ENCODE data around the gene CAPN15.

Gene CAPN15

DNA sequence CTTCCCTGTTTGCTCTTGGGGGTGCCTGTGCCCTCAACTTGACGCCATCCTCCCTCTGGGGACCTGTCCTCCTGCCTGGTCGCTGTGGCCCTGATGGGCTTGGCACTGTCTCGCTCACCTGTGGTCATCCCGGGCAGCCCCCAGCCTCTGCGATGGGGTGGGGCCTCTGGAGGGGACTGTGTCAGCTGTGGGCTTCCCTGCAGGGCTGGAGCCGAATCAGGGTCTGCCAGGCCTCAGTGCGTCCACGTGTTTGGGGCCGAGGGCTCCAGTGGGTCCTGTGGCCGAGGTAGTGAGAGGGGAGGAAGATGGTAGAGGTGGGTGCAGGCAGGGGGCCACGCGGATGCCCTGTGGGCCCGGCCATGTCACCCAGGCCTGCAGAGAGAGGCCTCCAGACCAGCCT, 50.3 kb downstream of the CAPN15 start:
- DNase-seq (ENCODE audit: low read depth in 2 of 2): no peak

DNA sequence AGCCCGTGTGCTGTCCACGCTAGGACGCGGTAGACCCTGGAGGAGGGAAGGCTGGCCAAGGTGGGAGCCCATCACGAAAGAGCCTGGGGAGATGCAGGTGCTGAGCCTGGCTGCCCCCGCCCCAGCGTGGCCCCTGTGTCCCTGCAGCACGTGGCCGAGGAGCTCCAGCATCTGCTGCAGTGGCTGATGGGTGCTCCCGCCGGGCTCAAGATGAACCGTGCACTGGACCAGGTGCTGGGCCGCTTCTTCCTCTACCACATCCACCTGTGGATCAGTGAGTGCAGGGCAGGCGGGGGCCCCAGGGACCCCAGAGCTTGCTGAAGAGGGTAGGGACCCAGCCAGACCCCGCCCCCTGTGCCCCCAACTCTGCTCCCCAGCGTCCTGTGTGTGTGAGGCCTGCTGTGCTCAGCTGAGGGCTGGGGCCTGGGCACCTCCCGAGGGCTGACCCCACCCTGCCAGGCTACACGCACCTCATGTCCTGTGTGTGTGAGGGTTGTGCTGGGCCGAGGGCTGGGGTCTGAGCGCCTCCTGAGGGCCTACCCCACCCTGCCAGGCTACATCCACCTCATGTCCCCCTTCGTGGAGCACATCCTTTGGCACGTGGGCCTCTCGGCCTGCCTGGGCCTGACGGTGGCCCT, 50.8 kb downstream of the CAPN15 start:
- no peak for DNase-seq (ENCODE audit: low read depth in 2 of 2)

DNA sequence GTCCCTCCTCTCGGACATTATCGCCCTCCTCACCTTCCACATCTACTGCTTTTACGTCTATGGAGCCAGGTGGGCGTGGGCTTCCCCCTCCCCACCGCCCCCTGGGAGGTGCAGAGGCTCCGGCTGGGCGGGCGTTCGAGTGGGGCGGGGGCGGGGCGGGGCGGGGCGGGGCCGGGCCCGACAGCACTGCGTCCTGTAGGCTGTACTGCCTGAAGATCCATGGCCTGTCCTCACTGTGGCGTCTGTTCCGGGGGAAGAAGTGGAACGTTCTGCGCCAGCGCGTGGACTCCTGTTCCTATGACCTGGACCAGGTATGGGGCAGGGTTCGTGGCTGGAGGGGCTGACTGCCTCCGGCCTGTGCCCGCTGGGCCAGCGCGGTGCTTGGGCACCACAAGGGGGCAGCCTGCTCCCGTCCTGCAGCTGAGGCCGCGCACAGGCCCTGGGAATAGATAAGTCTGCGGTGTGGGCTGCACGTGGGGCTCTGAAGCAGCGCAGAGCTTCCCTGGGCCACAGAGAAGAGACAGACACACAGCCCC, 51.4 kb downstream of the CAPN15 start:
- no peak for DNase-seq (ENCODE audit: low read depth in 2 of 2)

DNA sequence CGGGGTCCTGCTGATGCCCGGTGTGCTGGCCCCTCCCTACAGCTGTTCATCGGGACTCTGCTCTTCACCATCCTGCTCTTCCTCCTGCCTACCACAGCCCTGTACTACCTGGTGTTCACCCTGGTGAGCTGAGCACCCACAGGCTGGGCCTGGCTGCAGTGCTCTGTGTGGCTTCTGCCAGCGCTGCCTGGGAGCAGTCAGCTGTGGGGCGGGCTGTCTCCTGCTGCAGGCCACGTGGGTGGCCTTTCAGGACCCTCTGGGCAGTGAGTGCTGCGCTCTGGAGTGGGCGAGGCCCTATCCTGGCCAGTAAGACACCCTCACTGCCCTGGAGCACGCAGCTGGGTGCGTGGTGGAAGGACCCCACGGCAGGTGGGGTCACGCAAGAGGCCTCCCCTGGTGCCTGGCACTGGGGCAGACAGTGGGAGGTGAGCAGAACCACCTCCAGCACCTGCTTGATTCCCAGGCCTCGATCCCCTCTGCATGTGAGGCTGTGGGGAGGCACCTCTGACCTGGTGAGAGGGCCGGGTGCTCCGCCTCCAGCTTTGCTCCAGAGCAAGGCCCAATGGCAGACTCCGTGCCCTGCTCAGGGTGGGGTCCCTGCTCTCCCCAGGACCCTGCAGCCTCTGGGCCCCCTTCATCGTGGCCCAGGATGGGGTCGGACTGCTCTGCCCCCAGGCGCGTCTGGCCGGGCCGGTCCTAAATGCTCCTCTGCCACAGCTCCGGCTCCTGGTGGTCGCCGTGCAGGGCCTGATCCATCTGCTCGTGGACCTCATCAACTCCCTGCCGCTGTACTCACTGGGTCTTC, 52.8 kb downstream of the CAPN15 start:
- no peak for DNase-seq (ENCODE audit: low read depth in 2 of 2)

DNA sequence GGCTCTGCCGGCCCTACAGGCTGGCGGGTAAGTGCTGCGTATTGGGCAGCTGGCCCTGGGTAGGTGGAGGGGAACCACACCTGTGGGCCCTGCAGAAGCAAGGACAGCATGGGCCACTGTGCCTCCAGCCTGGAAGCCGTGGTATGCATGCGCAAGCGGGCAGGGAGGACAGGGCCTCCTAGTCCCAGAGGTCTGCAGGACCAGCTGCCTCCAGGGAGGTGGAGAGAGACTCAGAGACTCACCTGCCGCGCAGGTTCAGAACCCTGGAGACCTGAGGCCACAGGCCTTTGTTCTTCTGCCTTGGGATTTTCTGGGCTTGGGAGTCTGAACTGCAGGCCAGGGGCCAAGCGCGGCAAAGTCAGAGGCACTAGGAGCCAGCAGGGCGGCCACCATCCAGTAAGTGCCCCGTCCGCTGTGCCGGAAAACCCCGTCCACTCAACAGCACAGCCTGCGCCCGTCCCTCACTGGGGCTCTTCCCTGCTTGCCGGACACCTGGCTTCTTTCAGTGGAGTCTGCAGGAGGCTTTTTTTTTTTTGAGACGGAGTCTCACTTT, 53.5 kb downstream of the CAPN15 start:
- no peak for DNase-seq (ENCODE audit: low read depth in 2 of 2)

DNA sequence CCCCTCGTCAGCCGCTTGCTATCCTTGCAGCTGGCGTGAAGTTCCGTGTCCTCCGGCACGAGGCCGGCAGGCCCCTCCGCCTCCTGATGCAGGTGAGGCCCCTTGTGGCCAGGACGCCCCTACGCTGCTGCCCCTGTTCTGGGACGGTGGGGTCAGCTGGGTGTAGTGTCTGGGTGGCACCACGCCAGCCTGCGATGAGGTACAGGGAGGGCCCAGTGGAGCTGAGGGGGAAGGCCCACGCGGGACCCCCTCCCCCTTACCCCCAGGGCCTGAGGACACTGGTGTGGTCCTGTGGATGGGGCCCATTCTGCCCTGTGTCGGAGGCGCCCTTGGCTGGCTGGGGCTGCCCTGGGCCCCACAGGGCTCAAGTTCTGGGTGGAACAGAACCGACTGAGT, 54.7 kb downstream of the CAPN15 start:
- DNase-seq (ENCODE audit: low read depth in 2 of 2): no peak

DNA sequence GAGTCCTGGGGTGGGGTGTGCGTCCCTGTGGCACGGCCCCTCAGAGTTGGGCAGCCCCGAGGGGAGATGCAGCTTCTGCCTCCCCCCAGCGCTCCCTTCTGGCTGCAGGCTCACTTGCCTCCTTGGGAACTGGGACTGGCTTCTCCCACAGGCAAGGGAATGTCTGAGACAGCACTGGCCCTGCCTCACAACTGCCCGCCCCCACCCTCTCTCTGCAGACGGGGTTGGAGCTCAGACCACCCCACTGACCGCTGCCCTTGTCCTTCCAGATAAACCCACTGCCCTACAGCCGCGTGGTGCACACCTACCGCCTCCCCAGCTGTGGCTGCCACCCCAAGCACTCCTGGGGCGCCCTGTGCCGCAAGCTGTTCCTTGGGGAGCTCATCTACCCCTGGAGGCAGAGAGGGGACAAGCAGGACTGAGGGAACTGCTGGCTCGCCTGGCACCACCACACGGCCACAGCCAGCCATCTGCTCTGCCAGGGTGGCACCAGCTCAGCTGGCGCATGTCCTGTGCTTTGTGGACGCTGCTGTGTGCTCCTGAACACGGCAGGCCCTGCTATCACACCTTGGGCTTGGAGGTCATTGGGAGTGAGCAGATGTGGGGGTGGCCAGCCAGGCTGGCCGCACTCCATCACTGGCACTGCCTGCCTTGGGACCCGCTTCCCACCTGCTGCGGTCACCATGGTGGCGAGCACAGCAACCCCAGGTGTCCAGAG, 55.3 kb downstream of the CAPN15 start:
- DNase-seq (ENCODE audit: low read depth in 2 of 2): no peak

DNA sequence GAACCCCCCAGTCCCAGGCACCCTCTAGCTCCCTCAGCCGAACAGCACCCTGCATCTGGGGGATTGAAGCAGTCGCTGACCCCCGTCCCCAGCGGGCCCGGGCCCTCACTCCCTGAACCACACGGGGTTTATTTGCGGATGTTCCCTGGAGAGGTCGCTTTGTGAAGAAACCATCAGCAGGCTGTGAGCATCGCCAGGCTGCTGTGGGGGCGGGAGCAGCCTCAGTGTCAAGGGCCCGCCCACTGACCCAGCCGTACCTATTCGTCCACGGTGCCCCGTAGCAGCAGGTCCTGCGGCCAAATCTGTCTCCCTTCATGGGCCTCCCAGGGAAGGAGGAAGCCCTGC, 55.9 kb downstream of the CAPN15 start:
- DNase-seq (ENCODE audit: low read depth in 2 of 2): no peak

DNA sequence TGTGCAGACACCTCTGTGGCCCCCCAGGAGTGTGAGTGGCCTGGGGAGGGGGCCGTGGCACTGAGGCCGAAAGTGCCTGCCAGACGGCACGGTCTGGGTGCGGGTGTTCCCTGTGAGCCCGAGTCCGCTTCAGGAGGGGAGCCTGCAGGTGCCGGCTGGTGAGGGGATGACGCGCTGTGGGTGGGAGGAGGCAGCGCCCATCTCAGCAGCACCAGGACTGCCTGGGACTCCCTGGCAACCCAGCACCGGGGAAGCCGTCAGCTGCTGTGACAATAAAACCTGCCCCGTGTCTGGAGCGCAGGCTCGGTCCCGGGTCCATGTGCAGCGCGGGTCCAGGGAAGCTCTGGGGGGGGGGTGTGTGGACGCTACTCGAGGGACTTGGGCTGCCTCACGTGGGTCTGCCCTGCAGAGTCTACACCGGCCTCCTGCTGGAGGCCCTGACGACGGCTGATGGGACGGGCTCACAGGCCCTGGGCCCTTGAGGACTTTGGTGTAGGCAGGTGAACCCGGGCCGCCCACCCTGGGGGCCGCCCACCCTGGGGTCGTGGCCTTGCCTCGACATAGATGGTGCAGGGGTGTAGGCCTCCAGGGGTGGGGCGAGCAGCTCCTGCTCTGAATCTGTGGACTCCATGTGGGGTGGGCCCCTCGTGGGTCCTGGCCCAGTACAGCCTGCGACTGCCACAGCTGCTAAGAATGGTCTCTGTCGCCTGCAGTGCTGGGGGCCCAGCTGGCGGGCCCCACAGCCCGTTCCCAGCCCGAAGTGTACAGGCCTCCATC, 56.5 kb downstream of the CAPN15 start:
- DNase-seq (ENCODE audit: low read depth in 2 of 2): no peak

DNA sequence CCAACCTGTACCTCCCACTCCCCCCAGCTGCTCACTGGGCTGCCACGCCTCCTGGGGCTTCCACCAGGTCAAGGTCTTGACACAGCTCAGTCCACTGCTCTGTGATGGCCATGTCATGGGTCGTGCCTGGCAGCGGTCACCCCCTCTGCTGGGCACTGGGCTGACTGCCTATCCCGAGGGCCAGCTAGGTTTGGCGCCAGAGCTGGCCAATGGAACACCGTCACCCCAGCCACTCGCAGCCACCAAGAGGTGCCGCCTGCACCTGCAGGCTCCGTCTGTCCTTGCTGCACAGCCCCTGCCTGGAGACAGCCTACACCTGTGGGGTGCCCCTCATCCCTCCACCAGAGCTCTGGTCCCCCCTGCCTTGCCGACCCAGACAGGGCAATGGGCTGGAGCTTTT, 57.8 kb downstream of the CAPN15 start:
- no peak for DNase-seq (ENCODE audit: low read depth in 2 of 2)

DNA sequence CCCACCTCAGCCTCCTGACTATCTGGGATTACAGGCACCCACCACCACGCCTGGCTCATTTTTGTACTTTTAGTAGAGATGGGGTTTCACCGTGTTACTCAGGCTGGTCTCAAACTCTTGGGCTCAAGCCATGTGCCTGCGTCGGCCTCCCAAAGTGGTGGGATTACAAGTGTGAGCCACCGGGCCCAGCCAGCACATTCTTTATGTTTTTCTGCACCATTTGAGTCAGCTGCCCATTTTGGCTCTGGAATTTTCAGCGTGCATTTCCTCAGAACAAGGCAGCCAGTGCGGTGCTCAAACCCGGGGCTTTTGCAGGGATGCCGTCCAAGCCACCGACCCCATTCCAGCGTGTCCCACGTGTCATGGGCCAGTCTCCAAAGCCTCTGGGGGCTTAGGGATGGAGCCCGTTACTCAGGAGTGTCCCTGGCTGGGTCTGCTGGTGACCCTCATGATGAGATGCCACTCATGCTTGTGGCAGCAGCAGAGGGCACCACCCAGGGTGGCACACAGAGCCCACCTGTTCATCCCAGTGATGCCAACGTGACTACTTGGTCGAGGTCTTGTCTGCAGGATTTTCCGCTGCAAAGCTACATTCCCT, 58.6 kb downstream of the CAPN15 start:
- no peak for DNase-seq (ENCODE audit: low read depth in 2 of 2)

DNA sequence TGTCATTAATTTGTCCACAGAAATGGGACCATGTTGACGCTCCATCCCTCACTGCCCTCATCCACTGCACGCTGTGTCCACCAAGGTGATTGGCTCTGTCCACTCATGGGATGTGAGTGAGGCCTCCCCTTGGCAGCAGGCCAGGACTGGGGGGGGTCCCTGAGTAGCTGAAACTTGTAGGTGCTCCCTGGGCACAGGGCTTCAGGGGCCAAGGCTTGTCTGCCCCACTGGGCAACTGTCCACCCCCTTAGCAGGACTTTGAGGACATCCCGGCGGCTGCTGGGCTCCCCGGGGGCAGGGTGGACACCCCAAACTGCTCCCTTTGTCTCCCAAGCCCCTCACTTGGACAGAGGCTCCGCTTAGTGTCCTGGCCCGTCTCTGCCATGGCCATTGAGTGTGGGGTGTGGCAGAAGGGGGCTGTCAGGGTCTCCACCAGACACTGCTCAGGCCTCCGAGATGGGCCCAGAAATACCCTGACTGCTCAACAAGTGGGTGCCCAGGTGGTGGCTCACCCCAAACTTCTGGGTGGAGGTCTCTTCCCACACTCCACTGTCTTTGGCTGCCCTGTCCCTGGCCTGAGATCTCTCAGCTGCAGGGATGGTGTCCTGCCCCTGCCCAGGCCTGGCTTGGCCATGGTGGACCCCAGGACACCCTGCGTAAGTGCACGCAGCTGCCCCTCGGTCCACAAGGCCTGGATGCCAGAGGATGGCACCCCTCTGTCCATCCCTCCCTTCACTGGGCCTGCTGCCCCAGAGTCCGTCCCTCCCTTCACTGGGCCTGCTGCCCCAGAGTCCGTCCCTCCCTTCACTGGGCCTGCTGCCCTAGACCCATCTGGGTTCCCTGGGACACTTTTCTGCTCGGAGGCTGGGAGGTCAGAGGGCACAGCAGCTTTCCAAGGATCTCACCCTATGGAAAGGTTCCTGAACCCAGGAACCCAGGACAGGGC, 59.4 kb downstream of the CAPN15 start:
- no peak for DNase-seq (ENCODE audit: low read depth in 2 of 2)

DNA sequence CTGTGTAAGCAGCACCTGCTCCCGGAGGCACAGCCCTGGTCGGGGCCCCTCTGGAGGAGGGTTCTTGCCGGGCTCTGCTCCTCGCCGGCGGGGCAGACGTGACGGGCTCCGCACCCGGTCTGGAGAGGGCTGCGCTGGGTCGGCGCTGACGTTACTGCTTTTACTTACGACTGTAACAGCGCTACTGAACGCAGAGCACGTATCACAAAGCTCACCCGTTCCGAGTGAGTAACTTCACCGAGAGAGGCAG, 61.1 kb downstream of the CAPN15 start:
- DNase-seq (ENCODE audit: low read depth in 2 of 2): peak in 1 of 2 donors; percentile 23

DNA sequence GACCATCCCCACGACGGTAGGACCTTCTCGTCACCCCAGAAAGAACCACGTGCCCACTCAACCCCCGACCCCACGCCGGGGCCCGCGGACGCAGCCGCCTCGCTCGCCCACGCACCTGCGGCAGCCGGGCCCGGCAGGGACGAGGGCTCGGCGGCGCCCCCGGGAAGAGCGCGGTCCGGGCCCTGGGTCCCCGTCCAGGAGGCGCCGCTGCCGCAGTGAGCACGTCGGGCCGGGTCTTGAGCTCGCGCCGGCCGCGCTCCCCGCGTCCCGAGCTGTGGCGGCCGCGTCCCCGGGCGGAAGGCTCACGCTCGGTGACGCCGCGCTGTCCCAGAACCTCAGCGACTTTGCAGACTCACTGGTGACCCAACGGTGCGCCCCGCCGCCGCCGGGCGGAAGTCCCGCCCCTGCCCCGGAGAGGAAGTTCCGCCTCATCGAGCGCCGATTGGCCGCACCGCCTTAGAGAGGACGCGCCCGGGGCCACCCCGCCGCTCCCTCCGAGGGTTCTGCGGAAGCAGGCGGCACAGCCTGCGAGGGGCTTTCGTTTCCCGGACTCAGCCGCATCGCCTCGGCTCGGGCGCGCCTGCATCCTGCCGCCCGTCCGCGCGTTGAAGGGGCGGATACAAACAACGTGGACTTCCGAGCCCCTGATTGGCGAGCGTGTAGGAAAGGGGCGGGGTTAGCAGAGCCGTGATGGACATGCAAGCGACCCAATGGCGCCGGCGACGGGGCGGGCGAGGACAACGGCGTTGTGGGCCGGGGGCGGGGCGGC, 61.6 kb downstream of the CAPN15 start:
- DNase-seq (ENCODE audit: low read depth in 2 of 2): peak; percentile 97 to 99

DNA sequence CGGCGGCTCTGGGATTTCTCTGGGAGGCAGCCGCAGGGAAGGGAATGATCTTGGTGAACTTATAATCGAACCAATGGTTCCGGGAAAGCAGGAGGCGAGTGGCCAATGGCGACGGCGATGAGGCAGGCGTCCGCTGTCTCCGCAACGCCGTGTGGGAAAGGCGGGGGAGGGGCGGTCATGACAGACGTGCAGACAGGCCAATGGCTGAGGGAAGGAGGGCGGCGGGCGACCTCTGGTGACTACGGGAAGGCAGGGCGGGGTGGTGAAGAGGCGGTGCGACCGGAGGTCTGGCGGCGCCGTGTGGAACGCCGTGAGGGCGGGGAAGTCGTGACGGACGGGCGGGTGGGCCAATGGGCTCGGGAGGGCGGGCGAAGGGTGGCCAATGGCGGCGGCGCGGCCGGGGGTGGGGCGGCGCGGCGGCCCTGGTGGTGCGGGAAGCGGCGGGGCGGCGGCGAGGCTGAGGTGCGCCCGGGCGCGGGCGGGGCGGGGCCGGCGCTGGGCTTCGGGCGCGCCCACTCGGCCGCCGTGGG, 62.2 kb downstream of the CAPN15 start, which contains the start of gene RAB40C:
RAB40C (plus strand) TSS at position 409 of the 530 bp plus-strand sequence. CDS start 226 bp downstream, outside the sequence.
- DNase-seq (ENCODE audit: low read depth in 2 of 2): peak; percentile 97

DNA sequence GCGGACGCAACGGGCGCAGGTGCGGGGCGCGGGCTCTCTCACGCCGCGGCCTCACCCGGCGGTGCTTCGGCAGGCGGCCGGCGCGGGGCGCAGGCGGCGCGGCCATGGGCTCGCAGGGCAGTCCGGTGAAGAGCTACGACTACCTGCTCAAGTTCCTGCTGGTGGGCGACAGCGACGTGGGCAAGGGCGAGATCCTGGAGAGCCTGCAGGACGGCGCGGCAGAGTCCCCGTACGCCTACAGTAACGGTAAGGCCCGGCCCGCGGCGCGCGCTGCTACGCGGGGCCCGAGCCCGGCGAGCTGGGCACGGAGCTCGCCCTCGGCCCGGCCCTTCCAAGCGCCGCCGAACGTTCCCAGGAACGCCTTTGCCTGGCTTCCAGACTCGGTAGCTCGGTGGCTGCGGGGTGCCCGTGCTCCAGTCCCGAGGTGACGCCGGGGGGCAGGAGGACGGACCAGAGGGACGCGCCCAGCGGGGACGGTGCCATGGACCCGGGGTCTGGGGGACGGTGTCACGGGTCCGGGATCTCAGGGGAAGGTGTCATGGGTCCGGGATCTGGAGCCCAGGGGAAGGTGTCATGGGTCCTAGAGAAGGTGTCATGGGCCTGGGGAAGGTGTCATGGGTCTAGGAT, 62.8 kb downstream of the CAPN15 start:
- no peak for DNase-seq (ENCODE audit: low read depth in 2 of 2)

DNA sequence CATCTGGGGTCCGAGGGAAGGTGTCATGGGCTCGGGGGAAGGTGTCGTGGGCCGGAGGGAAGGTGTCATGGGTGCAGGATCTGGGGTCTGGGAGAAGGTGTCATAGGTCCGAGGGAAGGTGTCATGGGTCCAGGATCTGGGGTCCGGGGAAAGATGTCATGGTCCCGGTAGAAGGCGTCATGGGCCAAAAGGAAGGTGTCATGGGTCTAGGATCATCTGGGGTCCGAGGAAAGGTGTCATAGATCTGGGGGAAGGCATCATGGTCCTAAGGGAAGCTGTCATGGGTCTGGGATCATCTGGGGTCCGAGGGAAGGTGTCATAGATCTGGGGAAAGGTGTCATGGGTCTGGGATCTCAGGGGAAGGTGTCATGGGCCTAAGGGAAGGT, 63.3 kb downstream of the CAPN15 start:
- no peak for DNase-seq (ENCODE audit: low read depth in 2 of 2)

DNA sequence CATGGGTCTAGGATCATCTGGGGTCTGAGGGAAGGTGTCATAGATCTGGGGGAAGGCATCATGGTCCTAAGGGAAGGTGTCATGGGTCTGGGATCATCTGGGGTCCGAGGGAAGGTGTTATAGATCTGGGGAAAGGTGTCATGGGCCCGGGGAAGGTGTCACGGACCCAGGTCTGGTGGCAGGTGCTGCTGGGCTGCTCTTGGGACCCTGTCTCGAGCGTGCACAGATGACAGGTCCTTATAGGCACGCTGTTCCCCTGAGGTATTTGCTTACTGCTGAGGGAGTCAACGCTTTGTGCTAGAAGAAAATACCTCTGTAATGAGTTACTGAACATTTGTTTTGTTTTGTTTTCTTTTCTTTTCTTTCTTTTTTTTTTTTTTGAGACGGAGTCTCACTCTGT, 63.7 kb downstream of the CAPN15 start:
- DNase-seq (ENCODE audit: low read depth in 2 of 2): no peak
